PC-3 (cell line): ENCODE measurements around the gene ANGPTL2. TPM values are rescaled to one million over a fixed set of nuclear protein-coding genes. Genes with fewer than 3 reads are reported as not detected.

Experiments
- ATAC-seq: fragments of 200-7000 bp; cut with Tn5 transposase; 2 replicates; pipeline ENCODE4 v1.9.1; 2020; ENCODE audit warnings: mild to moderate bottlenecking, moderate library complexity
- BruUV-seq: library from RNA; stranded (reverse); fragments of 400-500 nt; replicated peaks from 2 replicates; lab custom pipeline; 2021; lab: Mats Ljungman, UMichigan
- CTCF ChIA-PET: fragments of 300-600 bp; sonication (Branson Sonifier 250); formaldehyde crosslinking; loops from one replicate; lab custom pipeline; 2022; ENCODE audit warnings: antibody characterized with exemption; lab: Charles Lee
- POLR2A ChIA-PET: fragments of 300-600 bp; sonication (Branson Sonifier 250); formaldehyde crosslinking; loops from one replicate; lab custom pipeline; 2022; ENCODE audit warnings: antibody characterized with exemption; ENCODE audit not compliant: unreplicated experiment; lab: Charles Lee
- DNase-seq: peaks from one replicate; pipeline ENCODE4 v3.0.0-alpha.2; 2015
- H2AFZ ChIP-seq: fragments of 300-600 bp; sonication (generic); 2 replicates; pipeline ENCODE4 v1.6.0; 2016; ENCODE audit warnings: antibody characterized with exemption, low read length
- H3F3A ChIP-seq: fragments of 300-600 bp; sonication (generic); one replicate; pipeline ENCODE4 v1.6.0; 2017; ENCODE audit warnings: antibody characterized with exemption, low read length, control low read depth, mild to moderate bottlenecking; ENCODE audit not compliant: unreplicated experiment
- H3K27ac ChIP-seq: fragments of 300-600 bp; sonication (generic); 2 replicates; pipeline ENCODE4 v1.5.1; 2016; ENCODE audit warnings: mild to moderate bottlenecking, low read length
- H3K27me3 ChIP-seq: fragments of 300-600 bp; sonication (generic); 2 replicates; pipeline ENCODE4 v1.6.1; 2016; ENCODE audit warnings: low read length, mixed read lengths
- H3K36me3 ChIP-seq: fragments of 300-600 bp; sonication (generic); 2 replicates; pipeline ENCODE4 v1.6.1; 2016; ENCODE audit warnings: low read depth, mixed run types, low read length, mixed read lengths
- H3K4me1 ChIP-seq: fragments of 300-600 bp; sonication (generic); 2 replicates; pipeline ENCODE4 v1.5.1; 2016; ENCODE audit warnings: low read length; ENCODE audit not compliant: insufficient read depth
- H3K4me2 ChIP-seq: fragments of 300-600 bp; sonication (generic); 2 replicates; pipeline ENCODE4 v1.6.0; 2016; ENCODE audit warnings: low read length
- H3K4me3 ChIP-seq: fragments of 300-600 bp; sonication (generic); 2 replicates; pipeline ENCODE4 v1.5.1; 2016; ENCODE audit warnings: mild to moderate bottlenecking, low read length, mixed read lengths
- H3K79me2 ChIP-seq: fragments of 300-600 bp; sonication (generic); 2 replicates; pipeline ENCODE4 v1.6.1; 2017; ENCODE audit warnings: low read length, mixed read lengths
- H3K9ac ChIP-seq: fragments of 300-600 bp; sonication (generic); 2 replicates; pipeline ENCODE4 v1.6.0; 2016; ENCODE audit warnings: mild to moderate bottlenecking, low read length
- H3K9me2 ChIP-seq: fragments of 300-600 bp; sonication (generic); replicated peaks from 2 replicates; pipeline ENCODE4 v1.6.1; 2016; ENCODE audit warnings: mixed run types, low read length, mixed read lengths
- H3K9me3 ChIP-seq: fragments of 300-600 bp; sonication (generic); 2 replicates; pipeline ENCODE4 v1.6.1; 2016; ENCODE audit warnings: low read length, mixed read lengths
- H4K20me1 ChIP-seq: fragments of 300-600 bp; sonication (generic); 2 replicates; pipeline ENCODE4 v1.6.1; 2016; ENCODE audit warnings: low read length, mixed read lengths
- CTCF ChIP-seq: fragments of 300-600 bp; sonication (generic); conservative IDR thresholded peaks from 2 replicates; pipeline ENCODE4 v1.5.1; 2017; ENCODE audit warnings: antibody characterized with exemption, low read depth, mild to moderate bottlenecking, low read length
- EZH2 ChIP-seq: fragments of 300-600 bp; sonication (generic); IDR thresholded peaks from one replicate; pipeline ENCODE4 v1.6.1; 2017; ENCODE audit warnings: antibody characterized with exemption, mild to moderate bottlenecking, low read length; ENCODE audit not compliant: unreplicated experiment
- EZH2phosphoT487 ChIP-seq: fragments of 300-600 bp; sonication (generic); IDR thresholded peaks from 2 replicates; pipeline ENCODE4 v1.6.1; 2018; ENCODE audit warnings: mild to moderate bottlenecking, antibody characterized with exemption, low read length, borderline replicate concordance
- intact Hi-C: fragments of 100-400 bp; cut with micrococcal nuclease; formaldehyde crosslinking; loops from 2 replicates; pipeline ENCODE4 v1.9.0; 2023
- total RNA-seq: library from RNA; depleted of rRNA; stranded (reverse); fragments of >200 nt; gene quantifications from 2 replicates; pipeline ENCODE4 v1.2.3, GENCODE V29; 2014

ANGPTL2 gene
- total RNA-seq, 1 experiment from 2014 or later: 0.07 TPM

DNA sequence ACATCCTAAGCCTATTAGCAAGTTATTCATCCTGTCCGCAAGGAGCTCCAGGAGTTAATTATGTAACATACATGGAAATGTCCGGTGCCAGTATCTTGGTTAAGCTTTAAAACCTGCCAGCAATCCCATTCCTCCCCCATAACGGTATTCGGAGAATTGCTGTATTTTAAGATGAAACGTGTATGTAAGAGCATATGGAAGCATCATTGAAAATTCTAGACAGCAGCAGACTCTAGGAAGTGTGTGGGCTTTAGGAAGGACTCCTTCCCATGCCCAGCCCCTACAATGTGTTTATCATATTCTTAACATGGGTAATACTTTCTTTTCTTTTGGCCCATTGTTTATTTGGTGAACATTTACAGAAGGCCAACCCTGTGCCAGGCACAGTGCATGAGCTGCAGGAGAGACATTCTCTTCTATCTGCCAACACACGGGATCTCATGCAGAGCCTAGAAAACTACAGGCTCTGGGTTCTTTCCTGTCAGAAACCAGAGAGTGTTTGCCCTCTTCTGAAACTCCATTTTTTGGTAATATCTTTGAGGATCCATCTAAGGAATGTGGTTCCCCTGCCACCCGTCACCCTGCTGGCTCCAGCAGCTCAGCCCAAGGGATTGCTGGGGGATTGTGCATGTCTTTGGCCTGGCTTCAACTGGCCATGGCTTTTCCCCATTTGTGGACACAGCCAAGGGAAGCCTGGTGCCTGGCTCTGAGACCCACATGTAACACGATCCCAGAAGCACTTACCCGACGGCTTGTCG is 15.1 kb downstream of the ANGPTL2 start:
- Histone ChIP-seq H3K9me3 (no peaks in the 10 kb centered on the region), H3F3A (no peaks in the 10 kb centered on the region), H3K9ac (no peak overlapping the region), H3K27me3 (no peaks in the 10 kb centered on the region), H3K4me3 (no peak overlapping the region), H3K27ac (no peak overlapping the region), H3K4me1 (peaks cover 2% of the 10 kb centered on the region; the same call in 1 of the 2 replicates), H3K79me2 (no peaks in the 10 kb centered on the region), H3K9me2 (no peaks in the 10 kb centered on the region), H3K36me3 (no peaks in the 10 kb centered on the region), H2AFZ (no peak overlapping the region), H4K20me1 (no peaks in the 10 kb centered on the region), H3K4me2 (no peak overlapping the region)
- DNase-seq (no peak), ATAC-seq (no peak)
- ChIA-PET CTCF (no interaction called here), POLR2A (no interaction called here)
- intact Hi-C loops: no loop called here
- TF ChIP-seq EZH2 (no peak), EZH2phosphoT487 (no peak), CTCF (no peak)
- BruUV-seq: no TSS peak

DNA sequence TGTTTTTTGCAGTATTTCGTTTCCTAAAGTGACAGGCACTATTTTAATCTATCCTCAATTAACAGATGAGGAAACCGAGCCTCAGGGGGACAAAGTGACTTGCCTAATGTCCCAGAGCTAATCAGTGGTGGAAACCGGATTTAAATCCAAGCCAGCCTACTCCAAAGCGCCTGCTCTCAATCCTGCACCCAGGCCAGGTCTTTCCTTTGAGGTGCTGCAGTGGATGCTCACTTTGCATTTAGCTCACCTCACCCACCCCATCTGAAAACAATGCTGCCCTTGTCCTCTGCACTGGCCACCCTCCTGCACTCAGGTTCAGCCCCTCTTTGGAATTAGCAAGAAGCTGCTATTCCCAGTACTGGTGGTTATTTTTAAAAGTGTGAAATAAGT is 16.0 kb downstream of the ANGPTL2 start:
- TF ChIP-seq EZH2 (no peak), EZH2phosphoT487 (no peak), CTCF (no peak)
- Histone ChIP-seq H3K9ac (no peak overlapping the region), H3K9me3 (no peaks in the 10 kb centered on the region), H4K20me1 (no peaks in the 10 kb centered on the region), H3K4me3 (no peak overlapping the region), H3K36me3 (no peaks in the 10 kb centered on the region), H3K79me2 (no peaks in the 10 kb centered on the region), H3K27me3 (no peaks in the 10 kb centered on the region), H3F3A (no peaks in the 10 kb centered on the region), H3K9me2 (no peaks in the 10 kb centered on the region), H3K4me1 (no peaks in the 10 kb centered on the region), H3K27ac (no peak overlapping the region), H2AFZ (no peak overlapping the region), H3K4me2 (no peak overlapping the region)
- ATAC-seq (no peak), DNase-seq (no peak)
- ChIA-PET POLR2A (no interaction called here), CTCF (no interaction called here)
- intact Hi-C loops: no loop called here
- no TSS peak for BruUV-seq

- BruUV-seq: no TSS peak
- no peaks in the 10 kb centered on the region for H3F3A ChIP-seq
- H3K36me3 ChIP-seq: no peaks in the 10 kb centered on the region
- no peak for ATAC-seq
- H3K9ac ChIP-seq: no peak overlapping the region
- TF ChIP-seq EZH2 (no peak), CTCF (no peak), EZH2phosphoT487 (no peak)
- no peaks in the 10 kb centered on the region for H3K27me3 ChIP-seq
- no peak for DNase-seq
- no peaks in the 10 kb centered on the region for H4K20me1 ChIP-seq
- H3K9me3 ChIP-seq: no peaks in the 10 kb centered on the region
- ChIA-PET POLR2A (no interaction called here), CTCF (no interaction called here)
- no peaks in the 10 kb centered on the region for H3K4me1 ChIP-seq
- no peak overlapping the region for H2AFZ ChIP-seq
- H3K4me2 ChIP-seq: no peak overlapping the region
- H3K9me2 ChIP-seq: no peaks in the 10 kb centered on the region
- intact Hi-C loops: no loop called here
- H3K27ac ChIP-seq: no peak overlapping the region
- no peak overlapping the region for H3K4me3 ChIP-seq
- no peaks in the 10 kb centered on the region for H3K79me2 ChIP-seq
These were observed 16.5 kb downstream of the ANGPTL2 start for GRCh38 chr9:127105805-127106465.
